Skeletal muscle cell (primary cell): ENCODE data around the gene PRKCB.
"Not testable (repeated sequence)": the region's sequence is repeated elsewhere in the genome, so short reads cannot be mapped to it uniquely, and the experiment has no call there.

Source experiments
- DNase-seq: peaks from one replicate; pipeline ENCODE4 v3.0.0-alpha.2; 2010; ENCODE audit warnings: low read depth
- H3K4me3 ChIP-seq: 2 replicates; pipeline ENCODE4 v1.5.1; 2011; ENCODE audit warnings: low read depth, mild to moderate bottlenecking, control low read depth, low read length, moderate library complexity

Gene PRKCB

DNA sequence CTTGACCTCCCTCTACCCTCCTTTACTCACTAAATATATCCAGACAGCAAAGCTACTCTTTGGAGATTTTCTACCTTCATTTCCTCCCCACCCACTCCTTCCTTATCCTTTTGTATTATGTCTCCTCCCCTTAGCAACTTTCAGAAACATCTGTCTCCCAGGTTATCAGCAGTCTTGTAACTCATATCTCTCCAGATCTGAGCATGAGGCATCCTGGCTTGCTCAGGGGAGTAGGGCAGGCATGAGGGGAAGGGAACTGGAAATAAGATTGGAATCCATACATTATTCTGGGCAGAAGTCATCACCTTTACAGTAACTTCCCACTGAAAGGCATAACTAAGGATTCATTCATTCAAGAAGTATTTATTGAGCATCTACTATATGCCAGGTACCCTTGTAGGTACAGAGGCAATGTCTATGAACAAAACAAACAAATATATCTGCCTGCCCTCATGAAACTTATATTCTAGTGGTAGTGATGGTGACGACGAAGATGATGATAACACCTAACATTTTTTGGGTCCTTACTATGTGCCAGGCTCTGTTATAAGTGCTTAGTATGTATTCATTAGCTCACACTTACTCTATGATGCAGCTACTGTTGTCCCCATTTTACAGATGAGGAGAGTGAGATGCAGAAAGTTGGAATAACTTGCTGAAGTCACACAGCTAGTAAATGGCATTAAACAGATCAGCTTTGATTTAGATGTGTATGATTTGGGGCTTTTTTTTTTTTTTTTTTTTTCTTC lies 296.4 kb downstream of the PRKCB start:
- H3K4me3 ChIP-seq: no peak overlapping the region
- no peak for DNase-seq

DNA sequence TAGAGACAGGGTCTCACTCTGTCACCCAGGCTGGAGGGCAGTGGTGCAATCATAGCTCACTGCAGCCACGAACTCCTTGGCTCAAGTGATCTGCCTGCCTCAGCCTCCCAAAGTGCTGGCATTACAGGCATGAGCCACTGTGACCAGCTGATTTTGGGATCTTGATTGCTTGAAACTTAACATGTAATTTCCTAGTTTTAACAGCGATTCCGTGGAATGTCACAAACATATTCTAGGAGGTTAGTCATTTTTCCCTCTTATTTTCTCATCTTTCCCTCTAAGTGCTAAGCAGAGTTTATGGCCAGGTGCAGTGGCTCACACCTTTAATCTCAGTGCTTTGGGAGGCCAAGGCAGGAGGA lies 297.0 kb downstream of the PRKCB start:
- no peak overlapping the region for H3K4me3 ChIP-seq
- DNase-seq: no peak

DNA sequence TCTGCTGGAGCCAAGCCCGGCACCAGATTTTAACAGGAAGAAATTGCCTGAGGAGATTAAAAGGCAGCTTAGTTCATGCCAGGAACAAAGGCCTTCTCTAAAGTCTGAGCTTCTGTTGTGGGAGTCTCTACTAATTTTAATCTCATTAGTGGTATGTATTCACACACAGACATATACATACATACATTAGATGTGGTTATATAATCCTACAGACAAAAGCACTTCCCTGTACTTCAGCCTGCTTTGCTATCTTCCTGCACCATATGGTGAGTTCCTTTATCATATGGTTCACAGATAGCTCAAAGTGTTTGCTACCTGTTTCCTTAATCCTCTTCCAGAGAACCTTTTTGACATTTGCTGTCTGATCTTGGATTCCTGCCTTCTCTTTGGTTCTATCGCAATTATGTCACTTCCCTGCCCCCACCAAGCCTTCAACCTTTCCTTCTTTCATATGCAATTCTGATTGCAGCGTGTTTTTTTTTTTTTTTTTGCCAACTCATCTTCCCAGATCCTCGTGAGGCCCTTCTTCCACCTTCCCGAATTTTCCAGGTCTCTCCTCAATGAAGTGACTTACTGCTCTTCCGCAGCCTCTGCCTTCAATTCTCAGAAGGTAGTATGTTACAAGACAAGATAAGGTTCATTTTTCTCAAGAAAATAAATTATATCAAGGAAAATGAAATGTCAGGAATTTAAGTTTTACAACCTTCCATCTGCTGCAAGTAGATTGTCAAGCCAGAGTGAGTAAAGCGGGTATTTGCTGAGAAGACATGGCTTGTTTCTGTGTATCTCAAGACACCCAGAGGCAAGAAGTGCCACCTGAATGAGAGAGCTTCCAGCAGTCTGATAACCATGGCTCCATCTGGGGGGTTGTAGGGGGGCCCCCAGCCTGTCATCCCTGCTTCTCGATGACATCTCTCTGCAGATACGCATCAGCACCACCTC lies 300.1 kb downstream of the PRKCB start:
- DNase-seq: no peak
- H3K4me3 ChIP-seq: no peak overlapping the region

DNA sequence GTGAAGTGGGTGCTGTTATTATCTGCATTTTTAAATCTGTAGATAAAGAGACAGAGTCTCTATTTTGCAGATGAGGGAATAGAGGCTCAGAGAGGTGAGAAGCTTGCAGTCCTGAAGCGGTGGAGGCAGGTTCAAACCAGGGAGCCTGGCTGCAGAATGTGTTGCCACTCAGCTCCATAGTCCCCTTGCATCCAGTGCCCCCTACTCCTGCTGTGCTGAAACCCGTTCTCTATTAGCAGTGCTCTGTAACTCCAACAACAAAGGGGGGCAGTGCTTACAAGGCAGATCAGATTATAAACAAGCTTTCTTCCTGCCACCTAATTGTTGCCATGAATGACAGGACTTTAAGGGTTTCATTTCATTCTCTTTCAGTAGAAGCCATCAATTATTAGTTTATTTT lies 302.2 kb downstream of the PRKCB start:
- H3K4me3 ChIP-seq: no peak overlapping the region
- no peak for DNase-seq

DNA sequence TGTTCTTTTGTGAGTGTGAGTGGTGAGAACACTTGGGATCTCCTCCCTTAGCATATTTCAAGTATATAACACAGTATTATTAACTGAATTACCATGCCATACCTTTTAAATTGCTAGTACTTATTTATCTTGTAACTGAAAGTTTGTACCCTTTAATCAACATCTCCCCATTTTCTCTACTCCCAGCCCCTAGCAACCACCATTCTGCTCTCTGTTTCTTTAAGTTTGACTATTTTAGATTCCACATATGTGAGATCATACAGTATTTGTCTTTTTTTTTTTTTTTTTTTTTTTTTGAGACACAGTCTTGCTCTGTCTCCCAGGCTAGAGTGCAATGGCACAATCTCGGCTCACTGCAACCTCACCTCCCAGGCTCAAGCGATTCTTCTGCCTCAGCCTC lies 302.8 kb downstream of the PRKCB start:
- no peak for DNase-seq
- no peak overlapping the region for H3K4me3 ChIP-seq

DNA sequence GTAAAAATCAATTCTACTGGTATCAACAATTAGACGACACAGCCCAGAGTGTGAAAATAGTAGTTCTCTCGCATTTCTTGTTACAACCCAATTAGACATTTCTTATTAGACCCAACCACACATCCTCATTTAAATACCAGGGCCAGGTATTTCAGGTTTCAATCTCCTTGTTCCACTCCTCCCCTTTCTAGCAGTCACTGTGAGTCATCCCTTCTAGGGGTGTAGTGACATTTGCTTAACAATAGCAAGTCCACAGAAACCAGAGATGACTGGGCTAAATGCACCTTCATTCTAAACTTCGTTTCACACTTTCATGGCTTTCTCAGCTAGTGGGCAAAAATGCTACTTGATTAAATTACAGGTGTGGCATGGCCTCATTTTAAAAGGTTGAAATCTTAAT lies 303.5 kb downstream of the PRKCB start:
- no peak for DNase-seq

DNA sequence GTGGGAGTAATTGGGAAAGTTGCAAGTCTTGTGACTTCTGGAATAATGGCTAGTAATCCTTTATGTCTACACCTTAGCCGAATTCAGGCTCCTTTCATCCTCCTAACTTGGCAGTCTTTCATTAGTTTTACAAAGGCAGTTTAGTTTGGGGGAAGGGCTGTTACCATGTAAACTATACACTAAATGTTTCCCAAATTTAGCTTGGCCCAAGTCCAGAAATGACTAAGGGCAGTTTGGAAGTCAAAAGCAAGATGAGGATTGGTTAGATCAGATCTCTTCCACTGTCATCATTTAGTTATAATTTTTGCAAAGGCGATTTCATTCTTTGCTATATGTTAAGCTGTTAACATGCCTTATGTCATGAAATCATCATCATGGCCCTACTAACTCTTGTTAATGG lies 304.9 kb downstream of the PRKCB start:
- DNase-seq: no peak
- H3K4me3 ChIP-seq: no peak overlapping the region

More for the DNA sequence above, 303.5 kb downstream of the PRKCB start:
- no peak overlapping the region for H3K4me3 ChIP-seq

DNA sequence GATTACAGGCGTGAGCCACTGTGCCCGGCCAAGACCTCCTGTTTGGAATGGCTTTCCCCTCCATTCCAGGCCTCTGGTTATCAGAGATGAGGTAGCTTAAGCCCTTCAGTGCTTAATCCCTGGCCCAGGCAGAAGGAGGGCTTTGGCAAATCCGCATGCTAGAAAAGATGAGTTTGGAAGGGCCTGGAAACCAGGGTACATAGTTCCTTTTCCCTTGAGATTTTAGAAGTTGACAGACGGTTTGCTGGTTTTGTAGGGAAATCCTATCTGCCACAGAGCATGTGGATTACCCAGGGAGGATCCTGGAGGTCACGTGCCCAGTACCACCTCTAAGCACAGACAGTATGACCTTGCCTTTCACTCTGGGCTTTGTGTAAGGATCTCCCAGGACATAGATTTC lies 305.7 kb downstream of the PRKCB start:
- no peak for DNase-seq
- no peak overlapping the region for H3K4me3 ChIP-seq

DNA sequence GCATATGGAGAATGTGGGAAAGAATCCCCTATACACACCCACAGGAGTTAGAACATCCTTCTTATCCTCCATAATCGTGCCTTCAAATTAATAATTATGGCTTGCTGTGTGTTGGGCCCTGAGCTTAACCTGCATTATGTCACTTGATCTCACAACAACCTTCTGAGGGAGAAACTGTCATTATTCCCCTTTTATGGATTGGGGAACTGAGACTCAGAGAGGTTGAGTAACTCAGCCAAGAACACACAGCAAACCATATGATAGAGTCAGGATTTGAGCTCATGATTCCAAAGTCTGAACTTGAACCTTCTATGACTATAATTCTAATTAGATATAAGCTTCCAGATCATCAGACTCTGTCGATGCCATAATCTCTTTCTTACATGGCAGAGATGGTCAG lies 306.1 kb downstream of the PRKCB start:
- no peak overlapping the region for H3K4me3 ChIP-seq
- DNase-seq: no peak

DNA sequence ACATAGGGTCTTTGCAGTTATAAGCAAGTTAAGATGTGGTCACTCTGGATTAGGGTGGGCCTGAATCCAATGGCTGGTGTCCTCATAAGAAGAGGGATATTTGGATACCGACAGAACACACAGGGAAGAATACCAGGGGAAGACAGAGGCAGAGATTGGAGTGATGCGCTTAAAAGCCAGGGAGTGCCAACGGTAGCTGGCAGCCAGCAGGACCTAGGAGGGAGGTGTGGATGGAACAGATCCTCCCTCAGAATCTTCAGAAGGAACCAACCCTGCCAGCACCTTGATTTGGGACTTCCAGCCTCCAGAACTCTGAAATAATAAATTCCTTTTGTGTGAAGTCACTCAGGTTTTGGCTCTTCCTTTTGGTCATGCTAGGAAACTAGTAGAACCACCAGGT lies 310.1 kb downstream of the PRKCB start:
- no peak for DNase-seq

DNA sequence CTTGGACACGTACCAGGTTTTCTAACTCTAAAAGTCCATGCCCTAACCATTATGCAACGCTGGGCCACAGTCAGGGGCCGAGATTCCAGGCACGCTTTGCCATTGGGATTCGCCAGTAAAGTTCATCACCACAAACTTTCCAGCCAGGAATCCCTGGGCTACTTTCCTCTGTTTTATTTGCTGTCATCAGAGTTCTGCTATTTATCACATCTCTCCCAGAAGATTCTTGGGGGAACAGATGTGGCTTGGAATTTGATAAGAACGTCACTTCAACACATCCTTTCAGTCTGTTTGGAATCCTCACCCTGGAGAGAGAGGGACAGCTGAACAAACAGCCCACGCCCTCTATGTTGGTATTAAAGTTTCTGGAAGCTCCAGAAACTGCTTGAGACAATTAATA lies 310.7 kb downstream of the PRKCB start:
- H3K4me3 ChIP-seq: no peak overlapping the region
- peak; percentile 1 for DNase-seq

More for the DNA sequence above, 310.1 kb downstream of the PRKCB start:
- H3K4me3 ChIP-seq: no peak overlapping the region

DNA sequence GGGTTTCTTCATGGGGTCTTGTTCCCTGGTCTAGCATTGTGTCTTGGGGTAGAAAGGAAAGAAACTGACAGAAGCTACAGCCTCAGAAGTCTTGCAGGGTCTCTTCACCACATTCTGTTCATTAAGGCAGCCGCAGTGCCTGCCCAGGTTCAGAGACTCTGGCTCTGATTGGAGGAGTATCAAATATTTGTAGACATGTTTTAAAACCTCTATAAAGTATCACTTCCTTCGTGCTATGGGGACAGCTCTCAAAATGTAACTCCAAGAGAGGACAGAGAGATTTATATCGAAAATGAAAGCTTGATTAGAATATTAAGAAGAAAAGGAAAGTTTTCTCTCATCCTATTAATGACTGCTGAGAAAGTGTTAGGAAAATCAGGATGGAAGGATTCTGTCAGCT lies 313.3 kb downstream of the PRKCB start:
- DNase-seq: no peak
- no peak overlapping the region for H3K4me3 ChIP-seq

DNA sequence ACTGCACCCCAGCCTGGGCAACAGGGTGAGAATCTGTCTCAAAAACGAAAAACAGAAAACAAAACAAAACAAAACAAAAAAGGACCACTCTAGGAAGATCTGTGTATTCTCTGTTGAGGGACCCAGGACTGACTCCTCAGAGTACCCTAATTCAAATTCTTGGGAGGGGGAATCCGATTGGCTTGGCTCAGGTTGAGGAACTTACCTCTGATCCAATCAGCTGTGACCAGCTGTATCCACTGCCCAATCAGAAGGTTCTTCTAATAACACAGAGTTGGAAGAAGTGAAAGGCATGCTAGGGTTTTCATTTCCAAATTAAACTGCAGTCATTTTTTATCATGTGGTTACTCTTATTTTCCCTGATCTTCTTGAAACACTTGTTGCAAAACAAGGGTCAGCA lies 314.5 kb downstream of the PRKCB start:
- DNase-seq: no peak

DNA sequence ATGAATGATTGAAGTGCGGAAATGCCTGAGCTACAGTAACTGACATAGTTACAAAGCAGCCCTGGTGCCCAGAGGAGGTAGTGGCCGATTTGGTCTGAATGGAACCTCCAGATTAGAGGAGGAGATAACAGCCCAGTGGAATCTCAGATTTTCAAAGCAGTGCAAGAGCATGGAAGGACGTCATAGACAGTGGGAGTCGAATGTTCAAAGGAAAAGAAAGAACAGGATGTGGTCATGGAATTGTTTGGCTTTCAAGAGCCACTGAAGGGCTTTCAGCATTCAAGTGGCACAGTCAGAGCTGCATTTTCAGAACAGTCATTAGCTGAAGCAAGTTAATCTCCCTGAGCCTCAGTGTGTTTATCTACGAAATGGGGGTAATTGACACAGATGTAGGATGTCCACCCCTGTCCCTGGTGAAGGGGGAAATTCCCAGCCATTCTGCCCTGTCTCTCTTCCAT lies 315.7 kb downstream of the PRKCB start:
- H3K4me3 ChIP-seq: no peak overlapping the region
- no peak for DNase-seq

More for the DNA sequence above, 314.5 kb downstream of the PRKCB start:
- H3K4me3 ChIP-seq: no peak overlapping the region

DNA sequence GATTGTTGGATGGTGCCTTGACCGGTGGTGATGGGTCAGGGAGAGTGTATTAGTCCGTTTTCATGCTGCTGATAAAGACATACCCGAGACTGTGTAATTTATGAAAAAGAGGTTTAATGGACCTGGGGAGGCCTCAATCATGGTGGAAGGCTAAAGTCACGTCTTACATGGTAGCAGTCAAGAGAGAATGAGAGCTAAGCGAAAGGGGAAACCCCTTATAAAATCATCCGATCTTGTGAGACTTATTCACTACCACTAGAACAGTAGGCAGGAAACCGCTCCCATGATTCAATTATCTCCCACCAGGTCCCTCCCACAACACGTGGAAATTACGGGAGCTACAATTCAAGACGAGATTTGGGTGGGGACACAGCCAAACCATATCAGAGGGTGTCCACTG lies 316.3 kb downstream of the PRKCB start:
- H3K4me3 ChIP-seq, DNase-seq: not testable (repeated sequence)

DNA sequence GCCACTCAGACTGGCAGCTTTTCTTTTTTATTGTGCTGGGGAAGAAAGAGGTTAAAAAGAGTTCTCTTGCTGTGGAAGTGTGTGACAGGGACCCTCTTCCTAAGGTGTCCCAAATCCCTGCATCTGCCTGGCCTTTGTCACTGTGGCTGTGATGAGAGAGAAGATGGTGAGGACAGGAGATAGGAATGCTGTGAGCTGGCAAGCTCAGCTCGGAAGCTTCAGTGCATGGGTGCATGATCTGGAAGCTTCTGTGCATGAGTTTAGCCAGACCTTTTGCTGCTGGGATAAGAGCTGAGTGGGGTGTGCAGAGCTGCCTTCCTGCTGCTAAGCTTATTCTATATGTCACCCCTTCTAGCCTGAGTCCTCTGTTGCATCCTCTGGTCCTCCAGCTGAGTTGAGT lies 317.0 kb downstream of the PRKCB start:
- no peak overlapping the region for H3K4me3 ChIP-seq
- DNase-seq: no peak

DNA sequence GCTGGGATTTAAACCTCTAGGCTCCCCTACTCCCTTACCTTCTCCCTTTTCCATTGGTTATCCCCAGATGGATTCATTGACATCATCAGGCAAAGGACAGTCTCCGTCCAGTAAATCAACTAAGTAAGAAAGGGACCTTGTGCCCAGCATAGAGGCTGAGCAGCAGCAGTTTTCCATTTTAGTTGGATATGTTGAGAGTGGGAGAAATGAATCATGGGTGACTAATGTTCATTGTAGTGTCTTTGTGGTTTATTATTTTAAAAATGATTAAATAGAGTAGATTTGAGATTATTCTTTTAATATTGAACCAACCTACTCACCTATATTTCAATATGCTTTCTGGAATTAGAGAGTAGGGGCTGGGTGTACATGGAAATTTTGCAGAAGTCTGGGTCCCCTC lies 321.0 kb downstream of the PRKCB start:
- no peak for DNase-seq
- H3K4me3 ChIP-seq: no peak overlapping the region

DNA sequence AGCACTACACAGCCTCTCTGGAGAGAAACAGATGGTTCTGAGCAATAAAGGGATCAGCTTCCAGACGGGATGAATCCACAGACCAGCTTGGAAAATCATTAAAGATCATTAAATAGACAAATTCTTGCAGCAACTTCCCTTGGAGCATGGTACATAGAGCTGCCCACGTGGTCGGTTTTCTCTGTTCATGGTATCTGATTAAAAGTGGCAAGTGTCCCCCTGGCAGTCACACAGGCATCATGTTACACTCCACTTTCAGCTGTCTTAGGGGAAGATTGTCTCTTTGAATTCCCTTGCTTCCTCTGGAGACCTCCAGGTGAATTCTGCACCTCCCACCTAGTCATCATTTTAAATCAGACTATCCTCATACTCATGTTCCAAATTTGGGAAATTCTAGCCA lies 328.2 kb downstream of the PRKCB start:
- H3K4me3 ChIP-seq: no peak overlapping the region
- DNase-seq: no peak

DNA sequence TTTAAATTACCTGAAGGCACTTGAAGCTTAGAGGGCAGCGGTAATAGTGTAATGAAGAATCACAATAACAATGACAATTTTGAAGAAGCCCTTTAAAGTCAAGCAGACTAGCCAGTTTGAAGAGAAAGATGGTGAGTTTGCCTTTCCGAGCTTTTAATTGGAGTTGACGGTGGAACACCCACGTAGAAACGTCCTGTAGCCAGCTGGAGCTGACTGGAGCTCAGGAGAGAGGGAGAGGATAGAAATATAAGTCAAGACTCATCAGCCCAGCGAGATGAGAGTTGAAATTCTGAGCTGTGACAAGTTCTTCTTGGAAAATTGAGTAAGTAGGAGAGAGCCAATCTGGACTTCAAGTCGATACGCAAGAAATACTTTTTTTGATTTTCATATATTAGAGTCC lies 328.6 kb downstream of the PRKCB start:
- H3K4me3 ChIP-seq: no peak overlapping the region
- DNase-seq: no peak

DNA sequence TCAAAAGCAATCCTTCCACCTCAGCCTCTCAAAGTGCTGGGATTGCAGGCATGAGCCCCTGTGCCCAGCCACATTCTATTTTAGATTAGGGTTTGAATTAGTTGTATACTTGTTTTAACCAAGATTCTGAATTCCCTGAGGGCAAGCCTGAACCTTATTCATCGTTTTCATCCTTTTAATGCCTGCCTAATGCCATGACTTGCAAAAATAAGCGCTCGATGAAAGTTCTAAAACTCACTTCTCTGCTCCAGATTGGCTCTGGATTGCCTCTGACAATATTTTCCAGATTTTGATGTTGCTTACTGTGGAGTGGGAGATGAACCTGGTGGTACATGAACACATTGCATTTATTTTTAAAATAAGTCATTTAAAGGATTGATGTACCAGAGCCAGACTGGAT lies 329.5 kb downstream of the PRKCB start:
- no peak for DNase-seq
- no peak overlapping the region for H3K4me3 ChIP-seq
